Globus pallidus (tissue), 1 donor: Measurements from ENCODE around the gene BBS4.
"Not testable (repeated sequence)": the region's sequence is repeated elsewhere in the genome, so short reads cannot be mapped to it uniquely, and the experiment has no call there.

Experiments
- DNase-seq: peaks from one replicate; pipeline ENCODE4 v3.0.0-alpha.2; 2015; ENCODE audit warnings: low spot score

The BBS4 gene, protein sequence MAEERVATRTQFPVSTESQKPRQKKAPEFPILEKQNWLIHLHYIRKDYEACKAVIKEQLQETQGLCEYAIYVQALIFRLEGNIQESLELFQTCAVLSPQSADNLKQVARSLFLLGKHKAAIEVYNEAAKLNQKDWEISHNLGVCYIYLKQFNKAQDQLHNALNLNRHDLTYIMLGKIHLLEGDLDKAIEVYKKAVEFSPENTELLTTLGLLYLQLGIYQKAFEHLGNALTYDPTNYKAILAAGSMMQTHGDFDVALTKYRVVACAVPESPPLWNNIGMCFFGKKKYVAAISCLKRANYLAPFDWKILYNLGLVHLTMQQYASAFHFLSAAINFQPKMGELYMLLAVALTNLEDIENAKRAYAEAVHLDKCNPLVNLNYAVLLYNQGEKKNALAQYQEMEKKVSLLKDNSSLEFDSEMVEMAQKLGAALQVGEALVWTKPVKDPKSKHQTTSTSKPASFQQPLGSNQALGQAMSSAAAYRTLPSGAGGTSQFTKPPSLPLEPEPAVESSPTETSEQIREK

DNA sequence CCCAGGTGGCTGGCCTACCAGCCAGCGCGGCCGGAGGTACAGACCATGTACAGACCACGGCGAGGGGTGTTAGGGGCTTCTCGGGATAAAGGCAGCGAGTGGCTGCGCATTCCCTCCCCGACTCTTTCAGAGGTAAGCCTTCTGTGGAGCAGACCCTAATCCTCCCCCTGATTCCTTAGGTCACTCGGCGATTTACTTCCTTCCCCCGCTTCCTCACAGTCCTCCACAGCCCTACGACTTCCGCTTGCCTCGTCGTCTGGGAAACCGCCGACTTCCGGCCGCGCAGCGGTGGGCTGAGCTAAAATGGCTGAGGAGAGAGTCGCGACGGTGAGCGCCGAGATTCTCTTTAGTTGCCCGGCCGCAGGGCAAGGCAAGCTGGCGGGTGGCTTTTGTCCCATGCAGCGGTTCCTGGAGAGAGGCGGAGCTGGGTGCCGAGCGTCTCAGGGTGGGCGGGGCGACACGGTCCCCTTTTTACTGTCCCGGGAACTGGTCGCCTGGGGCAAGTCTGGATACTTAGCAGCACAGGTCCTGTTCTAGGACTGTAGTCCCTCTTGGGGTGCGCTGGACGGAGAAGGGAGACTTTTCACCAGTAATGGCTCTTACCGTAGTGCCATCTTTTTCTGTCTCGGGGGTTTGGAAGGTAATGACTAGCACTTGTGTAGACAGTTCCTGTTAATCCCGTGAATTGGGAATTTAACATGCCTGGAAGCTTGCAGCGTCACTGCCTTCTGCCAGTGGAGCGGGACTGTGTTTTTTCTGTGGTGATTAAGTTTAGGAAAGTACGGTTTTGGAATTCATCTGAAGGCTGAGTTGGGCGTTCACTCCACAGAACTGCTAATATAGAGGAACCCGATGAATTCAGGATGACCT is at the start of gene BBS4, which contains the start of gene HIGD2B:
Gene BBS4 (plus strand): TSS at position 283 of the 870 bp plus-strand sequence. CDS start 21 bp downstream, at position 304.
Gene HIGD2B (minus strand): TSS at position 258 of the 870 bp plus-strand sequence. CDS start 9,808 bp downstream, outside the sequence.
- peak; percentile 80 for DNase-seq

DNA sequence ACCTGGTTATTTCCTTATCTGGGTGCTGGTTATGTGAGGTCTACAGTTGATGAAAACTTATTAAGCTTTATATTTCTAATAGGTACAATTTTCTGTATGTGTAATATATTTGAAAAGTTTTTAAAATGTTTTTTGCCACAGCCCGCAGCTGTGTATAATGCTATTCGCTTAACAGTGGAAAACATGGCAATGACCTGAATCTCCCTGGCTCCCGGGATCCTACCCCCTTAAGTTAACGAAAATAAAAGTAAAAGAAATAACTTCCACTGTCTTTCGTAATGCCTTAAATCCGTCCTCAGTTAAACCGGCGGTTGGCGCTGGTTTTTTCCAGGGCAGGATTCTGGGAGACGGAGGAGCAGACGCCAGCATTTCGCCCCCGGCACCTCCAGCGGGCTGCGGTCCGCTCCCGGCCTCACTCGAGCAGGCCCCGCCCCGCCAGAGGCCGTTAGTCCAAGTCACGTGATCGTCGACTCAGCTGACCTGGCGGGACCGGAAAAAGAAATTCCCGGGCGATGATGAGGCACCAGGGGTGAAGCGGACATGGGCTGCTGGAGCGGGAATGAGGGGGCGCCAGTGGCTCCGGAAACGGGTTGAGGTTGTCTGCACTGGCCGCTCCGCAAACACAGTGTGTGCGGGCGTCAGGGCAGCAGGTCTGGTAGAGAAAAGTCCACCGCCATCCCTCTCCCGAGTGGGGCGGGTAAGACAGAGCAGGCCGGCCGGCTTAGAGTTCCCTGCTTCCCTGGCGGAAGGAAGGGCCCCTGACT is 49.3 kb upstream of the BBS4 start:
- DNase-seq, result peak; percentile 79

DNA sequence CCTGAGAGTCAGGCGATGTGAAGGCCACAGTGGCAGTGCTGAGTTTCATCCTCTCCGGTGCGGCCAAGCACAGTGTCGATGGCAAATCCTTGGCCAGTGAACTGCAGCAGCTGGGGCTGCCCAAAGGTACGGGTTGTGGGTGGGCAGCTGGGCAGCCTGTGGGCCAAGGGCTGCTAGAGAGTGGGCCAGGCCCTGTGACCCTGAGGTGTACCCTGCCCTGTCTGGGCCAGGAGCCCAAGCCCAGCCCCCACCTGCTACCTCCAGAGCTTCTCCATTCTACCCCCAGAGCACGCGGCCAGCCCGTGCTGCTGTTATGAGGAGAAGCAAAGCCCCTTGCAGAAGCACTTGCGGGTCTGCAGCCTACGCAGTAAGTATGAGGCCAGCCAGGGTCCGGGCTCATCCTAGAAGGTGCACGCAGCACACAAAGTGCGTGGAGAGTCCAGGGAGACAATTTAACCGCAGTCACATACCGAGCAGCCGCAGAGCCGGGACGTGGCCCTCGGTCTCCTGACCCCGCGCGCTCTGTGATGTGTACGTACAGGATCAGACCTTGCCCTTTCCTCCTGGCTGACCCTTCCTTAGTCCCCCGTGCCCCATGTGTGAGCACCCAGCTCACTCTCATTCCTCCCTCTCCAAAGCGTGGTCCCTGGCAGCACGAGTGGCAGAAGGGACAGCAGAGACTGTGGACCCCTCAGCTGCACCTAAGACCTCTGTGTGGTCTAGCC is 46.1 kb upstream of the BBS4 start:
- not testable (repeated sequence) for DNase-seq

DNA sequence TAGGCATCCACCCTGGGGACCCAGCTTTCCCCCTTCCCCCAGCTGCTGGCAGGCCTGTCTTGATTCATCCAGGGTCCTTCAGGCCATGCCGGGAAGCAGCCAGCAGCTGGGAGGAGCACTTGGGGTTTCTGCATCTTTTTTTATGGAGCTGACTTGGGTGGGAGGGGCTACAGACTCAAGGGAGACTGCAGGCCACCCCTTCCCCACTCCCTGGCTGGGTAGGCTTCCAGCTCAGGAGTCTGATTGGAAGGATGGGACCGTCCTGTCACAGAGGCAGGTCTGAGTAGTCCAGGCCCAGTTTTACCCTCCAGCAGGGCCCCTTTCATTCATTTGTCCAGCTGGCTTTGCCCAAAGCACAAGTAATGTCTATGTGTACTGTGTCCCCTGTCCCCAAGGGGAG is 43.7 kb upstream of the BBS4 start:
- not testable (repeated sequence) for DNase-seq

DNA sequence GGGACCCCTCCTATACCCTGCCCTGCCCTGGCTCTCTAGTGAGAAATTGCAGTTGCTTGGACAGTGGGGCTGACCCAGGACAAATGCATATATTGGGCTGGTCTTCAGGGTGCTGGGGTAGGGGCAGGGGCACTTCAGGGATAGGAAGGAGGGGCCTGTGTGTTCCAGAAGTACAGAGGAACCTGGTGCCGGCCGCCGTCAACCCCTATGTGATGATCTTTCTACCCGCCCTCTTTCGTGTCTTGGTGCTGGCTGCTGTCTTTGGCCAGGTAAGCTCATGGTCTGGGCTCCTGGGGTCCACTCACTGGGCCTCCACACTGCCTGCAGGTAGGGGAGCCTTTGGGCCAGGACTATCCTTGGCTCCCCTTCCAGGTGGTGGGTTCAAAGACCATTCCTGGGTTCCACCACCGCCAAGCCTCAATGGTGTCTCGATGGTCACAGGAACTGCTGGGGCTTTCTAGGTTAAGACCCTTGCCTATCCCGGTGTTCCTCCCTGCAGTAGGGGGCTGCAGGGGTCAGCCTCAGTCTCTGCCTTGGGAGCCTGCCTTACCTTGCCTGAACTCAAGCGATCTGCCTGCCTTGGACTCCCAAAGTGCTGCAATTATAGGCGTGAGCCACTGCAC is 37.3 kb upstream of the BBS4 start:
- not testable (repeated sequence) for DNase-seq

DNA sequence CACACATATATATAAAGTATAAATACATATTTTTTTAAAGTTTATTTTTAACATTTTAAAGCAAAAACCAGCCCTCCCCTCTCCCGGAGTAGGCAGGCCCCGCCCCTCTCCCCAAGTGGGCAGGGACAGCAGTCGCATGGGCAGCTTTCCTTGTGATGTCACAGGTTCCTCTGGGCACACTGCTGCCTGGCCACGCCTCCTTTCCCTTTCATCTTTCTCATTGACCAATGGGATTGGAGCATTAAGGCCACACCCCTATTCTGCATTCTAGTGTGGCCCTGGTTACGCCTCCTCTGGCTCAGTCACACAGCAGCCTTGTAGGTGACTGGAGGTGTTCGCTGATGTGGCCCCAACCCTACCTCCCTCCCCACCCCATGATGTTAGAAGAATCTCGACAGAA is 31.6 kb upstream of the BBS4 start, which contains the start of gene GOLGA6B:
Gene GOLGA6B (plus strand): TSS at position 301 of the 400 bp plus-strand sequence. CDS start 41 bp downstream, at position 342.
- DNase-seq, result not testable (repeated sequence)

DNA sequence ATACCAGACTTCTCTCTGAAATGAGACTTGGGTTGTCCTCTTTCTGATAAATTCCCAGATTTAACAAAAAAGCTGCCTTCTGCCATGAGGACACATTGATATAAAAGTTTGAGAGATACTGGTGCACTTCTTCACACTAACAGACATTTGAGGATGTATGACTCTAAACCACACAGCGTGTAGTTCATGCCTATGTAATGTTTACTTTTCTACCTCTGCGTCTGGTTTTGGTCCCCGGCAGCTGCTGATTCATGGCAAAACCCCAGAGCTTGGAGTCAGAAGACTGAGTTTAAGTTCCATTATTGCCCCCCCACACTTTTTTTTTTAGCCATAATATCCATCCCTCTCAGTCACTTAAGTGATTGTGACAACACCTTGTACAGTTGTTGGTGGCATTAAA is 30.0 kb upstream of the BBS4 start:
- DNase-seq, result not testable (repeated sequence)

DNA sequence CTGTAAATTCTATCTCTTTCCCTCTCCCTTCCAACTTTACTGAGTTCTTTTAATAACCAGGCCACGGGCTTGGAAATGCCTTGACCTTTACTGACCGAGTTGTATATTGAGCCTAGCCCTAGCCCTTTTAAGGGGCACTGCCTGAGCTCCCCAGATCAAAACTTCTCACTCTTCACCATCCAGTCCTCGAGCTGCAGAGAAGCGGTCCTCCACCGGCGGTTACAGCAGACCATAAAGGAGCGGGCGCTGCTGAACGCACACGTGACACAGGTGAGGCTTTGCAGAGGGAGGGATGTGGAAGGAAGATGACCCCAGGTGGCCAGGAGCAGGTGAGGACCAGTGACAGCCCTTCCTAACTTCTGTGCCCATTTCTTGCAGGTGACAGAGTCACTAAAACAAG is 24.9 kb upstream of the BBS4 start:
- DNase-seq, result not testable (repeated sequence)

DNA sequence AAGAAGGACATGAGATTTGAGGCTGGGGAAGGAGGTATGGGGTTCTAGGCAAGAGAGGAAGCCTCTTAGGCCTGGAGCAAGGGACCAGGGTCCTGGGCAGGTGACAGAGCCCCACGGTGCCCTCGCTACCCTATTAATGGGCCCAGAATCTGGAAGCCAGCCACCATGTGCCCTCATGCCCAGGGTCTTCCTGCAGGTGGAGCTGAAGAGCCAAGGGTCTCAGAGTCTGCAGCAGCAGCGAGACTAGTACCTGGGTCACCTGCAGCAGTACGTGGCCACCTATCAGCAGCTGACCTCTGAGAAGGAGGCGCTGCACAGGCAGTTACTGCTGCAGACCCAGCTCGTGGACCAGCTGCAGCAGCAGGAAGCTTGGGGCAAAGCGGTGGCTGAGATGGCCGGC is 22.1 kb upstream of the BBS4 start:
- DNase-seq, result not testable (repeated sequence)

DNA sequence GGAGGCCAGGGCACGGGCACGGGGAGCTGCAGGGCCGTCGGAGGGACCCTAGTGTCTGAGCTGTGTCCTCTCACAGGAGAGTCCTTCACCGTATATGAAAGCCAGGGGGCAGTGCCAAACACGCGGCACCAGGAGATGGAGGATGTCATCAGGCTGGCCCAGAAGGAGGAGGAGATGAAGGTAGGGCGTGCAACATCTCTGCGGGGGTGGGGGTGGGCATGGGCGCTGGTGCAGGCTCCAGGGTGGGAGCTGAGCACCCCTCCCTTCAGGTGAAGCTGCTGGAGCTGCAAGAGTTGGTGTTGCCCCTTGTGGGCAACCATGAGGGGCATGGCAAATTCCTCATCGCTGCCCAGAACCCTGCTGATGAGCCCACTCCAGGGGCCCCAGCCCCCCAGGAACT is 20.3 kb upstream of the BBS4 start:
- not testable (repeated sequence) for DNase-seq

DNA sequence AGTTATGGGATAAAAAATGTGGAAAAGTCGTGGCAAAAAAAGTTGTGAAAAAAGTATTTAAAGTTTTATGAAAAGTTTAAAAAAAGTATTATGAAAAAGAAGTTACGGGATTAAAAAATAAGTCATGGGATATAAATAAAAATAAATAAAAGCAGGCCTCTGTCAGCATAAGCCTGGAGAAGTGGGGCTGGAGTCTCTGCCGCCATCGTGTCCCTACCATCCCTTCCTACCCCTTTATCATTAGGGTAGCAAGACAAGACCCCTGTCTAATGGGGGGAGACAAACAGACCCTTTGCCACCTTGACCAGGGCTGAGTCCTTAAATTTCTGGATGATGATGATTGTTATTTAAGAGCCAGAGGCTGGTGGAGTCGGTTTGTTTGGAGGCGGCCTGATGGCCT is 16.2 kb upstream of the BBS4 start:
- not testable (repeated sequence) for DNase-seq

DNA sequence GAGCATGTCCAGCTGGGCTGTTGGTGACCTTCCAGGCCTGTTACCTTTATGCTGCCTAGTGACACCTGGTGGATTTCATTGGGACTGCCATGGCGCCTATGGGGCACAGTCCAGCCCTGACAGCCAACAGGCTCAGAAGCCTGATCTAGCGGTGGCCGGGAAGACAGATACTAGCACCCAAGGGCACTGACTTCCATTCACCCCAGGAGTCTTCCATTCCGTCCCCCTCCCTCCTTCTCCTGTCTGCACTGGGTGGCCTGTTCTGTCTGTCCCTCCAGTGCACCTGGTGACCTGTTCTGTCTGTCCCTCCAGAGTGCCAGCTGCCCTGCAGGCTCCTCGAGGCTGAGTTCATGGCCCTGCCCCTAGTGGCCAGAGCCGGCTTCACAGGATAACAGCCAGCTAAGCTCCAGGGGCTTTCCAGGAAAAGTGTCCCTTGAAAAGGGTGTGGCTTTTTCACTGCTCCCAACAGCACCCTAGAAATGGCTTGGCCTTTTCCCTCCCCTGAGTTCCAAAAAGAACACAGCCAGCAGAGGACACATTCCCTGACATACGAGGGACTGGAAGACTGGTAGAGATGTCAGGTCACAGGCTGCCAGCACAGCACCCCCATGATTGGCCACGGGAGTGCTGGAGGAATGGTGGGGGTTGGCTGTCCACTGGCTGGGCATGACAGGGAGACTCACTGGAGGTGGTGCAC is 15.2 kb upstream of the BBS4 start:
- DNase-seq, result peak; percentile 62

DNA sequence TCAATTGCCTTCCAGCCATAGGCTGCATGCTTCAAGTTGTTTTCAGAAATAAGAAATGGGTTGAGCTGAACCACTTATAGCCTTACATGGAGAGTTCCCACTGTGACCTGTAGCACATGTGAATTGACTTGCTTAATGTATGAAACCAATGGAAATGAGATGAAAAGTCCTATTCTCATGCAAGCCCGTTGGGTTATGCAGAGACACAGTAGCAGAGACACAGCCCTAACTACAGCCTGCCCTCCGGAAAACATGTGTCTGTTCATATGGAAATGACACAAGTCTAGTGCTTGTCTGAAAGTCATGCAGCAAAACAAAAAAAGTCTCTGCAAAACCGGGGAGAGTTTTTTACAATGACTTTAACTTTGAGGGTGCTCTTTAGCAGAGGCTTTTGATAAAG is 14.5 kb upstream of the BBS4 start:
- DNase-seq, result no peak

DNA sequence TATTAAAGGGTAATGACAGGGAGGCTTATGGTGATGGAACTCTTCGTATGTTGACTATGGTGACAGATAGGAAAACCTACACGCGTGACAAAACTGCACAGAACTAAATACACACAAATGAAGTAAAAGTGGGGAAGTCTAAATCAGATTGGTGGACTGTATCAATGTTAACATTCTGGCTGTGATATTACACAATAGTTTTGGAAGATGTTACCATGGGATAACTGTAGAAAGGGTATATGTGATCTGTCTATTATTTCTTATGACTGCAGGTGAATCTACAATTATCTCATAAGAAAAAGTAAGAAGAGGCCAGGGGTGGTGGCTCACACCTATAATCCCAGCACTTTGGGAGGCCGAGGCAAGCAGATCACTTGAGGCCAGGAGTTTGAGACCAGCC is 9.2 kb upstream of the BBS4 start:
- DNase-seq, result no peak

DNA sequence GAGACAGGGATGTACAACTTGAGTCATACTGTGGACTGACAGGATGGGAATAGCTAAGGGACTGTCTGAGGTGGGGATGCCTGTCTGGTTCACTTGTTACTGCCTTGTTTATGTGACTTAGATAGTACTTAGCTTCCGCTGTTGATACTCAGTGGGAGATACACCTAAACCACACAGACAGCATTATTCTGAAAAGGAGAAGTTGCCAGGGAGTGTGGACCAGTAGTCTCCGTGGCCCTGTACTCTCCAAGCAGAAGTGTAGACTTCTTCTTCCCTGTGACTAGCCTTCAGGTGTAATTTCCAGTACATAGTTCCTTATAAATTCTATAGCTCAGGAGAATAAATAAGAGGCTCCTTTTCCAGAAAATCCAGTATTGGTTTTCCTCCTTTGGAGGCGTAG is 5.1 kb upstream of the BBS4 start:
- no peak for DNase-seq

DNA sequence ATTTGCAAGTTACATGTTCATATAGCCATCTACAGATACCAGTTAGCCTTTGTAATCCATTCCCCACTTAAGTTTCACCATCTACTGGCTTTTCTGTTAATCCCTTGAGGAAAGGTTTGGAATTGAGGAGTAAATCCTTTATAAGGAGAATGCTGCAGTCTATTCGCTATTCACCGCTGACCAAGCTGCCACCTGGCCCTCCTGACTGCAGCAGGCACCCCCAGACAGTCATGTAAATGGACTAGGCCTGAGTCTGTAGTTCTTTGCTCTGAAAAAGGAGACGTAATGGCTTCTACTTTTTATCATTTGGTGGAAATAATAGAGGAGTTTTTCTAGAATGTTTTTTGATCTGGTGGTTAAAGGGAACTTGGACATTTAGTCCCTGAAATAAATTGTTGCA is 3.2 kb upstream of the BBS4 start:
- no peak for DNase-seq

DNA sequence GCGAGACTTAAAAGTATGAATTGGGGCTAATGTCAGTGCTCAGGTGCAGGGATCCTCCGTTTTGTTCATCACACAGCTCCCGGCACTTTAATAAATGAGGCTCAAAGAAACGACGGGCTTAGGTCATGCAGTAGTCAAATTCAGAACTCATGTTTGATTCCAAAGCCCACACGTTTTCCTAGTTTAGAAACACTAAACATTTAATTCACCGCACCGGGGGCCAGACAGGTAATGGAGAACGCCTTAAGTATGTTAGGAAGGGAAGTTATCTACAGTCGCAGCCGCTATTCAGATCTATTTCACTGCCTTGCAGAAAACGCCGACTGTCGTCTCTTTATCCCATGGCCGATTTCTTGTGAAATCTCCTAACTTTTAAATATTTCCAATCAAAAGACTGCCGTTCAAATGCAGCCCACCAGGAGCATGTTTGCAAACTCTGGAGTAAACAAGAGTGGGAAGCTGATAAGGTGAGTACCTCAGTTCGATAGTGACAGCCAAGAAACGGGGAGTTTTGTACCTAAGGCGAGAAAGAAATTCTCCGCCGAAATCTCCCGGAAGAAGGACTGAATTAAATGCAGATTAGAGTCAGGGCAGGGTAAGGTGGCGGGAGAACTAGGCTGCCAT is 594 bp upstream of the BBS4 start:
- no peak for DNase-seq

DNA sequence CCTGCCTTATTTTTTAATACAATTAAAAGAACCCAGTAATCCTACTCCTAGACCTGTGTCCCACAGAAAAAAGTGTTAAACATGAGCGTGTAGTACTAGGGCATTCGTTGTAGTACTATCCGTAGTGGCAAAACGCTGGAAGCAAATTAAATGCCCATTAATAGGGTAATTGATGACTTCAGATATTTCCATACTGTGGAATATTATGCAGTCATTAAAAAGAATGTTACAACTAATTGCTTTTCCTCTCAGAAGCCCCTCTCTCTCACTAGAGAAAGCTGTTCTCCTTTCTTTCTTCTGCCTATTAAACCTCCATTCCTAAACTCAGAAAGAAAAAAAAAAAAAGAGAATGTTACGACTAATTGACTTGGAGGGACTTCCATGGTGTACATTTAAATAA is 2.7 kb downstream of the BBS4 start:
- no peak for DNase-seq

DNA sequence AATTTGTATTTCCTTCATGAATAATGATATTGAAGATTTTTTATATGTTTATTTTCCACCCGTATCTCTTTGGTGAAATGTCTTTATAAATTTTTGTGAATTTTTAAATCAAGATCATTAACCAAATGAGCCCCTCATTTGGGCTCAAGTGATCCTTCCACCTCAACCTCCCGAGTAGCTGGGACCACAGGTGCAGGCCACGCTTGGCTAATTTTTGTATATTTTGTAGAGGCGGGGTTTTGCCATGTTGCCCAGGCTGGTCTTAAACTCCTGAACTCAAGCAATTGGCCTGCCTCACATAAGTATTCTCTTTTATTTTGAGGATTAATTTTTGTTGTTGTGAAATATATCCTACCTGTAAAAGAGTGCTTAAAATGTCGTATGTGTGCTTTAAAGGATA is 4.9 kb downstream of the BBS4 start:
- DNase-seq, result no peak
